ENCODE results near the gene HDGFL2. TPM values are rescaled to one million over a fixed set of nuclear protein-coding genes. Genes with fewer than 3 reads are reported as not detected.

HDGFL2 gene
- total RNA-seq, 3 donors from 2014 or later, result 38.9 to 41.8 (median 40.7) TPM

GRCh38 chr19:4505570-4506448 is 33.7 kb downstream of the HDGFL2 start:
- no peaks in the 10 kb centered on the region for H3K4me1 Mint-ChIP-seq (ENCODE audit: low read depth)
- ATAC-seq (no peak), DNase-seq (no peak)
- H3K9me3 Mint-ChIP-seq, result no peaks in the 10 kb centered on the region
- peaks cover 4% of the 10 kb centered on the region for H3K36me3 Mint-ChIP-seq (ENCODE audit: insufficient read depth)
- no peak overlapping the region for H3K4me3 Mint-ChIP-seq
- no peaks in the 10 kb centered on the region for H3K27me3 Mint-ChIP-seq (ENCODE audit: low read depth)

- peaks cover 3% of the 10 kb centered on the region for H3K36me3 Mint-ChIP-seq (ENCODE audit: insufficient read depth)
- no peak overlapping the region for H3K4me3 Mint-ChIP-seq
- no peaks in the 10 kb centered on the region for H3K27me3 Mint-ChIP-seq (ENCODE audit: low read depth)
- DNase-seq (no peak), ATAC-seq (no peak)
- H3K9me3 Mint-ChIP-seq, result no peaks in the 10 kb centered on the region
- H3K4me1 Mint-ChIP-seq (ENCODE audit: low read depth), result no peaks in the 10 kb centered on the region
Measured at GRCh38 chr19:4506449-4507149, 34.5 kb downstream of the HDGFL2 start.

GRCh38 chr19:4507150-4507452 is 35.0 kb downstream of the HDGFL2 start:
- Mint-ChIP-seq H3K4me3 (no peak overlapping the region), H3K9me3 (no peaks in the 10 kb centered on the region), H3K4me1 (ENCODE audit: low read depth) (no peaks in the 10 kb centered on the region), H3K36me3 (ENCODE audit: insufficient read depth) (peaks cover 3% of the 10 kb centered on the region), H3K27me3 (ENCODE audit: low read depth) (no peaks in the 10 kb centered on the region)
- DNase-seq (no peak), ATAC-seq (no peak)

- Mint-ChIP-seq H3K27me3 (ENCODE audit: low read depth) (no peaks in the 10 kb centered on the region), H3K4me3 (no peak overlapping the region), H3K36me3 (ENCODE audit: insufficient read depth) (peaks cover 3% of the 10 kb centered on the region), H3K4me1 (ENCODE audit: low read depth) (no peaks in the 10 kb centered on the region), H3K9me3 (no peaks in the 10 kb centered on the region)
- ATAC-seq, result no peak
- DNase-seq, result no peak
Measured at GRCh38 chr19:4507804-4508203, 35.7 kb downstream of the HDGFL2 start.

- H3K4me3 Mint-ChIP-seq, result no peak overlapping the region
- peaks cover 3% of the 10 kb centered on the region for H3K36me3 Mint-ChIP-seq (ENCODE audit: insufficient read depth)
- no peaks in the 10 kb centered on the region for H3K27me3 Mint-ChIP-seq (ENCODE audit: low read depth)
- no peak for ATAC-seq
- no peaks in the 10 kb centered on the region for H3K9me3 Mint-ChIP-seq
- no peaks in the 10 kb centered on the region for H3K4me1 Mint-ChIP-seq (ENCODE audit: low read depth)
- DNase-seq, result no peak
Measured at GRCh38 chr19:4508698-4509097, 36.6 kb downstream of the HDGFL2 start.

- Mint-ChIP-seq H3K4me3 (no peak overlapping the region), H3K27me3 (ENCODE audit: low read depth) (peaks cover 2% of the 10 kb centered on the region), H3K36me3 (ENCODE audit: insufficient read depth) (peaks cover 3% of the 10 kb centered on the region), H3K4me1 (ENCODE audit: low read depth) (no peaks in the 10 kb centered on the region), H3K9me3 (no peaks in the 10 kb centered on the region)
- ATAC-seq (no peak), DNase-seq (no peak)
Measured at GRCh38 chr19:4510435-4511255, 38.5 kb downstream of the HDGFL2 start.

GRCh38 chr19:4511300-4512054 is 39.4 kb downstream of the HDGFL2 start:
- H3K4me1 Mint-ChIP-seq (ENCODE audit: low read depth), result no peaks in the 10 kb centered on the region
- peaks cover 2% of the 10 kb centered on the region for H3K27me3 Mint-ChIP-seq (ENCODE audit: low read depth)
- H3K9me3 Mint-ChIP-seq, result no peaks in the 10 kb centered on the region
- H3K36me3 Mint-ChIP-seq (ENCODE audit: insufficient read depth), result no peaks in the 10 kb centered on the region
- H3K4me3 Mint-ChIP-seq, result no peak overlapping the region
- DNase-seq, result no peak
- no peak for ATAC-seq

GRCh38 chr19:4512070-4512469 is 40.0 kb downstream of the HDGFL2 start:
- Mint-ChIP-seq H3K36me3 (ENCODE audit: insufficient read depth) (no peaks in the 10 kb centered on the region), H3K4me1 (ENCODE audit: low read depth) (no peaks in the 10 kb centered on the region), H3K4me3 (no peak overlapping the region), H3K27me3 (ENCODE audit: low read depth) (peaks cover 2% of the 10 kb centered on the region), H3K9me3 (no peaks in the 10 kb centered on the region)
- ATAC-seq (no peak), DNase-seq (no peak)

- Mint-ChIP-seq H3K4me1 (ENCODE audit: low read depth) (no peaks in the 10 kb centered on the region), H3K9me3 (no peaks in the 10 kb centered on the region), H3K4me3 (no peak overlapping the region), H3K36me3 (ENCODE audit: insufficient read depth) (no peaks in the 10 kb centered on the region), H3K27me3 (ENCODE audit: low read depth) (peaks cover 2% of the 10 kb centered on the region)
- ATAC-seq (no peak), DNase-seq (no peak)
Measured at GRCh38 chr19:4513248-4513647, 41.2 kb downstream of the HDGFL2 start.

- Mint-ChIP-seq H3K9me3 (no peaks in the 10 kb centered on the region), H3K4me3 (no peak overlapping the region), H3K36me3 (ENCODE audit: insufficient read depth) (no peaks in the 10 kb centered on the region), H3K27me3 (ENCODE audit: low read depth) (peaks cover 5% of the 10 kb centered on the region), H3K4me1 (ENCODE audit: low read depth) (no peaks in the 10 kb centered on the region)
- DNase-seq (no peak), ATAC-seq (no peak)
Measured at GRCh38 chr19:4515732-4516131, 43.6 kb downstream of the HDGFL2 start.

- no peaks in the 10 kb centered on the region for H3K4me1 Mint-ChIP-seq (ENCODE audit: low read depth)
- DNase-seq, result no peak
- H3K9me3 Mint-ChIP-seq, result no peaks in the 10 kb centered on the region
- peaks cover 8% of the 10 kb centered on the region for H3K27me3 Mint-ChIP-seq (ENCODE audit: low read depth)
- no peak for ATAC-seq
- no peak overlapping the region for H3K4me3 Mint-ChIP-seq
- no peaks in the 10 kb centered on the region for H3K36me3 Mint-ChIP-seq (ENCODE audit: insufficient read depth)
Measured at GRCh38 chr19:4516199-4516938, 44.3 kb downstream of the HDGFL2 start.

- no peaks in the 10 kb centered on the region for H3K36me3 Mint-ChIP-seq (ENCODE audit: insufficient read depth)
- no peak overlapping the region for H3K4me3 Mint-ChIP-seq
- no peaks in the 10 kb centered on the region for H3K9me3 Mint-ChIP-seq
Measured at GRCh38 chr19:4516939-4517300, 44.8 kb downstream of the HDGFL2 start.

GRCh38 chr19:4517451-4518057 is 45.5 kb downstream of the HDGFL2 start:
- DNase-seq (no peak), ATAC-seq (no peak)
- Mint-ChIP-seq H3K36me3 (ENCODE audit: insufficient read depth) (no peaks in the 10 kb centered on the region), H3K9me3 (no peaks in the 10 kb centered on the region), H3K4me3 (no peak overlapping the region), H3K4me1 (ENCODE audit: low read depth) (no peaks in the 10 kb centered on the region), H3K27me3 (ENCODE audit: low read depth) (peaks cover 13% of the 10 kb centered on the region)

More at GRCh38 chr19:4516939-4517300, 44.8 kb downstream of the HDGFL2 start:
- H3K4me1 Mint-ChIP-seq (ENCODE audit: low read depth), result no peaks in the 10 kb centered on the region
- ATAC-seq (no peak), DNase-seq (no peak)
- peaks cover 13% of the 10 kb centered on the region for H3K27me3 Mint-ChIP-seq (ENCODE audit: low read depth)

Measured in activated T-cell treated with anti-CD3 and anti-CD28 coated beads, Interleukin-2, amount 50 U/mL, for 4 hours (primary cell).